ENCODE measurements around the gene ADCY7. TPM values are rescaled to one million over a fixed set of nuclear protein-coding genes. Genes with fewer than 3 reads are reported as not detected.

ADCY7 gene
- total RNA-seq, 1 donor from 2014 or later, result 128 TPM

DNA sequence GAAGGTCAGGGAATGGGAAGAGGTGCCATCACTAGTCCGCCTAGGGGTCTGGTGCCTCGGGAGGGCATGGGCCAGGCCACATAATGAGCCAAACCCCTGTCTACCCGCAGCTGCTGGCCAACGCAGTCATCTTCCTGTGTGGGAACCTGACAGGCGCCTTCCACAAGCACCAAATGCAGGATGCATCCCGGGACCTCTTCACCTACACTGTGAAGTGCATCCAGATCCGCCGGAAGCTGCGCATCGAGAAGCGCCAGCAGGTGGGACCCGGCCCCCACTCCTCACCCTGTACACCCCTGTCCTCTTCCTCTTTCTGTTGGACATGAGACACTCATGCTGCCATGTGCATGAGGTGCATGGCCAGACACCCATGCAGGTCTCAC is 26.2 kb downstream of the ADCY7 start:
- ChIA-PET CTCF (no interaction called here), POLR2A (no interaction called here)
- ATAC-seq (ENCODE audit: low read depth) (no peak), DNase-seq (no peak)
- no peak overlapping the region for H3K27ac Mint-ChIP-seq
- H3K9me3 Mint-ChIP-seq, result no peaks in the 10 kb centered on the region
- peaks cover 7% of the 10 kb centered on the region for H3K4me1 Mint-ChIP-seq
- TF ChIP-seq CTCF (IDR thresholded peaks at IDR 0.05), result no peak
- no peak overlapping the region for H3K4me3 Mint-ChIP-seq
- intact Hi-C loops (cut with micrococcal nuclease), result no loop called here
- peaks cover 76% of the 10 kb centered on the region for H3K36me3 Mint-ChIP-seq (ENCODE audit: low read depth)
- no peaks in the 10 kb centered on the region for H3K27me3 Mint-ChIP-seq

GRCh38 chr16:50293041-50293783 is 26.9 kb downstream of the ADCY7 start:
- ATAC-seq (ENCODE audit: low read depth) (no peak), DNase-seq (no peak)
- ChIA-PET POLR2A (no interaction called here), CTCF (no interaction called here)
- no peaks in the 10 kb centered on the region for H3K27me3 Mint-ChIP-seq
- peaks cover 74% of the 10 kb centered on the region for H3K36me3 Mint-ChIP-seq (ENCODE audit: low read depth)
- no peaks in the 10 kb centered on the region for H3K9me3 Mint-ChIP-seq
- intact Hi-C loops (cut with micrococcal nuclease), result no loop called here
- H3K4me1 Mint-ChIP-seq, result peaks cover 7% of the 10 kb centered on the region
- H3K4me3 Mint-ChIP-seq, result no peak overlapping the region
- no peak overlapping the region for H3K27ac Mint-ChIP-seq
- TF ChIP-seq CTCF (IDR thresholded peaks at IDR 0.05), result no peak

- no peaks in the 10 kb centered on the region for H3K27me3 Mint-ChIP-seq
- CTCF ChIA-PET, result interaction anchor here (1.0 kb wide), 1 partner anchor 12 kb away, joined by 3 read pairs; no protein-coding TSS in a partner anchor
- intact Hi-C loops (cut with micrococcal nuclease), result no loop called here
These were observed 27.9 kb downstream of the ADCY7 start for GRCh38 chr16:50293994-50294855.

DNA sequence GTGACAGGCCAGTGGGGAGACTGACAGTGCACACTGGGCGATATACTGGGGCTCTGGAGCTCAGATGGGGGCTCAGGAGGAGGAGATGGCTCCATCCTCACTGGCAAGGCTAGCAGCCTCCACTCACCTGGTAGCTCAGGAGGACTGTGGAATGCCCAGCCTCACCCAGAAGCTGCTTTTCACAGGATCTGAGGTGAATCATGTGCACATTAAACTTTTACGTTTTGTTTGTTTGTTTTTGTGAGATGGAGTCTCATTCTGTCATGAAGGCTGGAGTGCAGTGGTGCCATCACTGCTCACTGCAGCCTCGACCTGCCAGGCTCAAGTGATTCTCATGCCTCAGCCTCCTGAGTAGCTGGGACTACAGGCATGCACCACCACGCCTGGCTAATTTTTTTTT is 28.6 kb downstream of the ADCY7 start:
- Mint-ChIP-seq H3K9me3 (no peaks in the 10 kb centered on the region), H3K36me3 (ENCODE audit: low read depth) (peaks cover 68% of the 10 kb centered on the region), H3K4me1 (peaks cover 4% of the 10 kb centered on the region), H3K27ac (no peak overlapping the region), H3K4me3 (no peak overlapping the region), H3K27me3 (no peaks in the 10 kb centered on the region)
- ChIA-PET POLR2A (interaction anchor here (0.6 to 2.6 kb wide), 2 partner anchors 11 to 377 kb away, joined by 4 to 6 read pairs; no protein-coding TSS in a partner anchor), CTCF (interaction anchor here (1.0 kb wide), 1 partner anchor 13 kb away, joined by 3 read pairs; no protein-coding TSS in a partner anchor)
- DNase-seq (no peak), ATAC-seq (ENCODE audit: low read depth) (no peak)
- intact Hi-C loops (cut with micrococcal nuclease), result no loop called here
- TF ChIP-seq CTCF (IDR thresholded peaks at IDR 0.05), result no peak

More at GRCh38 chr16:50293994-50294855, 27.9 kb downstream of the ADCY7 start:
- POLR2A ChIA-PET, result interaction anchor here (0.6 to 2.6 kb wide), 2 partner anchors 10 to 378 kb away, joined by 4 to 6 read pairs; no protein-coding TSS in a partner anchor
- Mint-ChIP-seq H3K9me3 (no peaks in the 10 kb centered on the region), H3K27ac (no peak overlapping the region), H3K36me3 (ENCODE audit: low read depth) (peaks cover 72% of the 10 kb centered on the region), H3K4me1 (peaks cover 4% of the 10 kb centered on the region), H3K4me3 (no peak overlapping the region)
- DNase-seq (no peak), ATAC-seq (ENCODE audit: low read depth) (no peak)
- TF ChIP-seq CTCF (IDR thresholded peaks at IDR 0.05), result no peak

Measured in activated B cell treated with CpG ODN at 0.5 μM for 24 hours (primary cell).